Measurements from ENCODE around the gene FABP3. TPM values are rescaled to one million over a fixed set of nuclear protein-coding genes. Genes with fewer than 3 reads are reported as not detected.

The FABP3 gene
- total and polyA plus RNA-seq, 2 of the 4 experiments (the other 2 are of a cell fraction) = 4.8 to 8.6 TPM

- CTCF ChIA-PET = interaction anchor here (0.7 to 5.2 kb wide), 3 partner anchors 26 to 129 kb away, joined by 3 to 61 read pairs (median 3); no protein-coding TSS in a partner anchor
- H3K9ac ChIP-seq (ENCODE audit: low read depth, low read length) = no peak overlapping the region
- in situ Hi-C loops (cut with MboI; ENCODE audit: low sequenced_read_pairs) = loop anchor here (10.0 kb wide), 1 partner anchor 236 kb away; no protein-coding TSS in a partner anchor
Observed at GRCh38 chr1:31420716-31421115, 47.8 kb upstream of the FABP3 start.

More at GRCh38 chr1:31420716-31421115, 47.8 kb upstream of the FABP3 start:
- Histone ChIP-seq H3K4me2 (ENCODE audit: low read depth, low read length) (no peak overlapping the region), H3K36me3 (ENCODE audit: control insufficient read depth, insufficient read depth, low read length) (peaks cover 11% of the 10 kb centered on the region; the same call in 1 of the 2 replicates), H4K20me1 (ENCODE audit: insufficient read depth, low read length) (peaks cover 33% of the 10 kb centered on the region), H3K18ac (ENCODE audit: low read depth, low read length) (no peak overlapping the region), H3K27ac (ENCODE audit: insufficient read depth, low read length) (no peak overlapping the region), H3K4ac (ENCODE audit: low read depth, low read length) (no peak overlapping the region), H3K14ac (replicated peaks; ENCODE audit: low read depth, low read length) (no peak overlapping the region), H2BK15ac (ENCODE audit: low read depth, low read length) (no peak overlapping the region), H2AK9ac (replicated peaks; ENCODE audit: low read depth, low read length, poor library complexity) (no peak overlapping the region), H3K56ac (ENCODE audit: extremely low read depth, insufficient read depth, low read length) (no peak overlapping the region), H3K27me3 (ENCODE audit: control insufficient read depth, insufficient read depth, low read length) (no peaks in the 10 kb centered on the region), H3K9me1 (ENCODE audit: insufficient read depth, low read length) (peaks cover 11% of the 10 kb centered on the region), H2AFZ (replicated peaks; ENCODE audit: low read length, poor library complexity) (no peak overlapping the region), H3K4me3 (ENCODE audit: insufficient read depth, low read depth, low read length) (no peak overlapping the region), H4K8ac (ENCODE audit: low read depth in 2 of 2, low read length in 2 of 2) (no peak overlapping the region), H2BK120ac (ENCODE audit: low read depth, low read length) (no peak overlapping the region), H4K91ac (ENCODE audit: insufficient read depth, low read depth, low read length) (no peak overlapping the region), H2BK20ac (ENCODE audit: low read depth, low read length) (no peak overlapping the region), H3K9me3 (ENCODE audit: control insufficient read depth, insufficient read depth, low read length) (no peaks in the 10 kb centered on the region), H3K23ac (ENCODE audit: low read depth, low read length) (no peak overlapping the region), H3K79me1 (ENCODE audit: low read depth in 1 of 2, low read length in 2 of 2) (peaks cover 2 to 53% of the 10 kb centered on the region in 2 experiments; a peak in 3 of 4 replicates), H2BK5ac (ENCODE audit: low read depth, low read length, poor library complexity, severe bottlenecking) (no peak overlapping the region), H3K4me1 (ENCODE audit: control insufficient read depth, insufficient read depth, low read length) (peaks cover 13% of the 10 kb centered on the region), H2AK5ac (ENCODE audit: low read depth, low read length) (no peak overlapping the region), H4K5ac (ENCODE audit: low read depth, low read length) (no peak overlapping the region)
- no peak for TF ChIP-seq MAFK (IDR thresholded peaks at IDR 0.05; ENCODE audit: low read depth, low read length)
- no peak for TF ChIP-seq RCOR1 (IDR thresholded peaks at IDR 0.05; ENCODE audit: insufficient replicate concordance, low read length)
- no TSS peak for BruUV-seq (replicated peaks)
- intact Hi-C loops (cut with micrococcal nuclease) = no loop called here
- DNase-seq (no peak), ATAC-seq (ENCODE audit: low read depth) (no peak)
- 97% methylated on average over 4 of the region's 5 CpGs; no CpG with 5 or more reads in 1 of the 2 experiments for WGBS, 2 experiments (ENCODE audit: extremely low coverage in 2 of 2, insufficient read length in 1 of 2)
- POLR2A ChIA-PET (ENCODE audit: unreplicated experiment) = no interaction called here
- dilution Hi-C loops (cut with HindIII; ENCODE audit: low sequenced_read_pairs, unreplicated experiment) = no loop called here

All from IMR-90 (cell line).